Measurements from ENCODE around the gene COL11A1. TPM values are rescaled to one million over a fixed set of nuclear protein-coding genes. Genes with fewer than 3 reads are reported as not detected.
"Not testable (repeated sequence)": the region's sequence is repeated elsewhere in the genome, so short reads cannot be mapped to it uniquely, and the experiment has no call there.

COL11A1 gene
- not detected for total RNA-seq

DNA sequence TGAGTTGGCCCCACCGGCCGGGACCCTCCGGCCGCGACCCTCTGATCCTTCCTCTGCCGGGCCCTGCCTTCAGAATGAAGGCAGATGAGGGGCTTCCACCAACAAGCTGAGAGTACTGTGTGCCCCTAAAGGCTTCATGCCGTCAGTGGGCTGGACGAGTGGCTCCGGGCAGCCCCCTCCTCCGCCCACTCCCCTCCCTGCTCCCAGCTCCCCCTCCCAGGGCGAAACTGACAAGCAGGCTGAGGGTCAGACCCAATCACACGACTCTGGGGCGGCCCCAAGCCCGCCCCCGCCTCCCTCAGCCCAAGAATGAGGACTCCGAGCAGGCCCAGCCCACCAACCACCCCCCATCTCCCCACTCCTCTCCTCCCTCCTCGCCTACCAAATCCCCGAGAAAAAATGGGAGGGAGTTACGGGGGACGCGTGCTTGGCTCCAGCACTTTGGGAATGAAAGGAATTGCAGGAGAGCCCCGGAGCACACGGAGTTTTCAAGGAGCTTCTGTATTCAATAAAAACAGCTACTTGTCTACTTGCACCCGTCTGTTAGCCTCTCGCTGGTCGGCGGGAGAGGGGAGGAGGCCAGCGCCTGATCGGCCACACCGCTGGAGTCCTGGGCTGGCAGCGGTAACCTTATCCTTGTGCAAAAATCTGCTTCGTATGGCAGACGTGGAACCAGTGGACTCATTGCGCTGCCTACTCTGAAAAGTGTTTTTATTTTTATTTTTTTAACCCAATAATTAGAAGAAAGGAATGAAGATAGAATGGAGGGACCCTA is at the start of gene COL11A1:
Gene COL11A1, minus strand, starts transcription at position 147 of the 775 bp plus-strand sequence. CDS start 344 bp downstream, outside the sequence.
- POLR2A ChIA-PET = no interaction called here
- CTCF ChIA-PET = interaction anchor here (1.3 kb wide), 1 partner anchor 8 kb away, joined by 4 read pairs; no protein-coding TSS in a partner anchor

DNA sequence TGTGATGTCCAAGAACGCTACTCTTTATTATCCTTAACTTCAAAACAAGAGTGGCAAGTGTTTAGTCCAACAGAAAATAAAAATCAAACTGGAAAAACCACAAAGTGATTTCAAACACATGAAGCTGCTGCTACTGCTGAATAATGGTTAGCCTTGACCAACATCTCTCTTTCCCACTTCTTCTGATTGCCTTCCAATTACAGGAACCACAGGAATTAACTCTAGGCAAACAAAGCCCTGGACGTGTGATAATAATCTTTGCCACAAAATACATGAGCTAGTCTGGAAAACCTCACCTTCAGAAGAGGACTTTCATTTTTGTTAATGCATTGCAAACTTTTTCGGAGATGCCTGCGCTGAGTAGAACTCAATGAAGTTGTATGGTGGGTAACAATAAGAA is 48.6 kb upstream of the COL11A1 start:
- ChIA-PET CTCF (no interaction called here), POLR2A (no interaction called here)

GRCh38 chr1:103146166-103146565 is 37.8 kb upstream of the COL11A1 start:
- ChIA-PET POLR2A (no interaction called here), CTCF (no interaction called here)

DNA sequence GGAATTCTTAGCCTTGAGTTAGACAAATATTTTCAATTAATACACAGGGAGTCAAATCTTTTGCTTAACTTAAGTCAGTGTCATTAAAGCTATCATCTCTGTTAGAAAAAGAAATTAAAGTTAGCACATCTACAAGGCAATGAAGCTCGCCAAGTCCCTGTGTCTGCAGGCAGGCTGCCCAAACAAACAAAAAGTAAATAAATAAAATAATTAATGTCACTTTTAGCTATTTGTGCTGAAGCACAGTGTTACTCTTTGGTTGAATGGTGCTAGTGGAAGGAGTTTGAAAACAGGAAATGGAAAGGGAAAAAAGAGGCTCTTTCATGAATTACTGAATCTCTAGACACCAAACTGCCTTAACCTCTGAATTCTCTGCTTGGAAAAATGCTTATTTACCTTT is 37.1 kb upstream of the COL11A1 start:
- ChIA-PET POLR2A (no interaction called here), CTCF (no interaction called here)

DNA sequence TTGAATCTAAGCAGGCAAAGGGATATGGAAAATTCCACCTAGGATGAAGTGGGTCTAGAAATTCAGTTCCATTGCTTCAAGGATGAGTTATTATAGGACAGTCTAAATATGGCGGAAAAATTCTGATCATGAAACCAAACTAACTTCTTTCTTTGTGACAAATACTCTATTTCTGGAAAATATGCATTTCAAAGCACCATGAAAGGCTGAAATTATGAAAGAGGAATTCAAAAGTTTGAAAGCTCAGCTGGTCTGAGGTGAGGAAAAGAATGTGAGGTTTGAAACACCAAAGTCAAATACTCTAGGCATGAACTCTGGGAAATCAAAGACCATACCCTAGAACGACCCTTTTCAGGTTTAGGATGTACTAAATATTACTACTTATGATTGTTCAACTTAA is 36.4 kb upstream of the COL11A1 start:
- CTCF ChIA-PET = no interaction called here

DNA sequence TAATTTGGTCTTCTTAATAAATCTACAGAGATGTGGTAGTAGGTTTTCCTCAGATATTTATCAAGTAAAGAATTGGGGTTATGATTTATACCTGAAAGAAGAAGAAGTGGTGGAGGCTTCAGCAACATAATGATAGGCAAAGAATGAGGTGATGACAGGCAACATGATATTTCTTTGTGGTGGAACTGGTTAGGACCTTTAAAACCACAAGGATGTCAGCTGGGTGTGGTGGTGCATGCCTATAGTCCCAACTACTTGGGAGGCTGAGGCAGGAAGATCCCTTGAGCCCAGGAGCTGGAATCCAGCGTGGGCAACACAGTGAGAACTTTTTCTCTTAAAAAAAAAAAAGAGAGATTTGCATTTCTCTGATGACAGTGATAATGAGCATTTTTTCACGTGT is 34.1 kb upstream of the COL11A1 start:
- POLR2A ChIA-PET = no interaction called here

More for the DNA sequence above, 36.4 kb upstream of the COL11A1 start:
- POLR2A ChIA-PET = no interaction called here

GRCh38 chr1:103129796-103130195 is 21.5 kb upstream of the COL11A1 start:
- CTCF ChIA-PET = no interaction called here
- POLR2A ChIA-PET = no interaction called here

More for the DNA sequence above, 34.1 kb upstream of the COL11A1 start:
- CTCF ChIA-PET = no interaction called here

DNA sequence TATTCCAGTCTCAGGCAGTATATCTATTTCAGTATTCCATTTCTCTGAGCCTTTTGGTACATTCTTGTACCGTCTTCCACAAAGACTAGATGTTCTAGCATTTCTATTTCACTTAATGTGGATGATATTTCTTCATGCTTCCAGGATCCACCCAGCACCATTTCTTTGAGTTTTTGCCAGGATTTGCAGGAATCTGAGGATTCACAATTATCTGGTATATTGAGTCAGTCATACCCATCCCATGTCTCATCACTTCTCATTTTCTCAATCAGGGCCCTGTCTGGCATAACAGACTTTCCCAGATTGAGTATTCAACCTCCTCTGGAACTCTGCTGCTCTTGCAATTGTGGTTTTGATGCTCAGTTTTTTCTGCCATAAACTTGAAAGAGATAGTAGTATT is 20.9 kb upstream of the COL11A1 start:
- CTCF ChIA-PET = no interaction called here
- POLR2A ChIA-PET = no interaction called here

- POLR2A ChIA-PET, CTCF ChIA-PET: not testable (repeated sequence)
Observed at GRCh38 chr1:103128256-103128655, 19.9 kb upstream of the COL11A1 start.

- CTCF ChIA-PET = no interaction called here
- POLR2A ChIA-PET = no interaction called here
Observed at GRCh38 chr1:103125219-103125618, 16.9 kb upstream of the COL11A1 start.

DNA sequence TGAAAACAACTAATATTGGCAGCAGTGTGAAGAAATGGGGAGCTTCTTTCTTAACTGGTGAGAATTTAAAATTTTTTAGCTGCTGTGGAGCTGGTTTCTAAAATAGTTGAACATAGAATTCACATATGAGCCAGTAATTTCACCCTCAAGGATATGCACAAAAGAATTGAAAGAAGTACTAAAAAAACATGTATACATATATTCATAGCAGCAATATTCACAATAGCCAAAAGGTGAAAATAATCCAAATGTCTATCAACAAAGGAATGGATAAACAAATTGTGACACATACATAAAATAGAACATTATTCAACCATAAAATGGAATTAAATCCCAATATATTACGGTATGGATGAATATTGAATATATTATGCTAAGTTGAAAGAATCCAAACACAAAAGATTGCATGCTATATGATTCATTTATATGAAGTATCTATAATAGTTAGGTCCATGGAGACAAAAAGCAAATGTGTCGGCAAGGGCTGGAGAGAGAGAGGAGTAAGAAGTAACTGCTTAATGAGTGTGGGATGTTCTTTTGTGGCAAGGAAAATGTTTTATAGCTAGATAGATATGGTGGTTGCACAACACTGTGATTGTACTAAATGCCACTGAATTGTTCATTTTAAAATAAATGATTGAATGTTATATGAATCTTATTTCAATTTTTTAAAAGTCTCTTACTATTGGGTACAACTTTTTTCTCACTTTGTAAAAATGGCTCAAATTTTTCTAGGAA is 14.8 kb upstream of the COL11A1 start:
- CTCF ChIA-PET = no interaction called here
- POLR2A ChIA-PET = no interaction called here

- POLR2A ChIA-PET = no interaction called here
- CTCF ChIA-PET = no interaction called here
Observed at GRCh38 chr1:103120981-103121380, 12.7 kb upstream of the COL11A1 start.

DNA sequence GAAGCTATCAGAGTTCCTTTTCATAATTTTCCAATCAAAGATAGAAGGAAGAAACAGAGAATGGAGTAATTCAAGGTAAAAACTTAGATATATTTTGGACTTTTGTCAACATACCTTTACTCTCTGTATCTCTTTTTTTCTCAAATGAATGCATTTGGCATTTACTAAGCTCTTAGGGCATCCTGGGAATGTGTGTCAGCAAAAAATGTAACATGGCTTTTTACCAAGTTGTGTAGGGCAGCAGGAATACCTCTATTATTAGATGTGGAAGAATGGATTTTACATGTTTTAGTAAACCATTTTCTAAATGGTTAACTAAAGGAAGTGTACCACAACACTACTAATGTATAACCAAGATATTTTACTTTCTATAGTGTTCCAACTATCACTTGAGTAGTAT is 4.2 kb upstream of the COL11A1 start:
- CTCF ChIA-PET = no interaction called here

DNA sequence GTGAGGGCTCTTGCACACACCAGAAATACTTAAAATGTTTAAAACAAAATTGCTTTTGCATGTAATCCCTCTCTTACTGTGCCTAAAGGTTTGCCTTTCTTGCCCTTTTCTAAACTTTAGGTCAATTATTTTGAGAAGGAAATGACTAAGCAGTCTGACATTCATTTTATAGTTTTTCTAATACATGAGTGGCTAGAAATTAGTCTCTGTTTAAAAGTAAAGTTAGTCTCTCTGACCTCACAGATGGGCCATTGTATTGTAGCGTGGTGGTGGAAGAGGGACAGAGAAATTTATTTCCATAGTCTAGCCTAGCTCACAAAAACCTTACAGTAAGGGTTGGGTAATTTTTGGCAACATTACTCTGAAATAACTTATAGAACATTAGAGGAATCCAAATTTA is 3.6 kb upstream of the COL11A1 start:
- POLR2A ChIA-PET = no interaction called here
- CTCF ChIA-PET = no interaction called here

More for the DNA sequence above, 4.2 kb upstream of the COL11A1 start:
- POLR2A ChIA-PET = no interaction called here

- CTCF ChIA-PET = no interaction called here
- POLR2A ChIA-PET = no interaction called here
Observed at GRCh38 chr1:103110701-103111100, 2.4 kb upstream of the COL11A1 start.

DNA sequence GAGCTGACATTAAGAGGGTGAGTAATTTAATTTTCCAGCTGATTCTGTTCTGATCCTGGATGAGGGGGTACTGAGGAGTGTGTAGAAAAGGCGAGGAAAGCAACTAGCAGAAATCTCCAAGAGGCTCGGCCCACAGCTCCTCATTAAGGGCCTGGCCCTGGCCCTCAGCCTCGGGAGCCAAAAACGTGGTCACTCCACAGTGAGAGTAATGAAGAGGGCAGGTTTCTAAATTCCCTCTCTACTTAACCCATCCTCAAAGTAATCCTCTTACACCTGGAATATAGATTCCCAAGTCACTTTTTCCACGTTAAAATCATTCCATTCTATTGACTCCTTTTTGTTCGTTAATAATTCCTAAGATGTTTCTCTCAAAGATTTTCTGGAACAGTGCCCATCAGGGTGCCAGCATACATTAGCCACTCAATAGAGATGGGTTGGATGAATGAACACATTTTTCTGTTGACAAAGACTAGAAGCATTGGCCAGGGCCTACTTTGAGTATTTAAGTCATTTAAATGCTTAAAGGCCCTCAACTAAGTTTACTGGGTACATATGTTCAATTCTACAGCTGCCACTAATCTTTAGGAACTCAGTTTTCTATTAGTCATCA is 1.1 kb upstream of the COL11A1 start:
- POLR2A ChIA-PET = no interaction called here

GRCh38 chr1:103107741-103108375 is 464 bp downstream of the COL11A1 start:
- ChIA-PET CTCF (interaction anchor here (1.3 kb wide), 1 partner anchor 8 kb away, joined by 4 read pairs; no protein-coding TSS in a partner anchor), POLR2A (no interaction called here)

More for the DNA sequence above, 1.1 kb upstream of the COL11A1 start:
- CTCF ChIA-PET = interaction anchor here (1.3 kb wide), 1 partner anchor 9 kb away, joined by 4 read pairs; no protein-coding TSS in a partner anchor

DNA sequence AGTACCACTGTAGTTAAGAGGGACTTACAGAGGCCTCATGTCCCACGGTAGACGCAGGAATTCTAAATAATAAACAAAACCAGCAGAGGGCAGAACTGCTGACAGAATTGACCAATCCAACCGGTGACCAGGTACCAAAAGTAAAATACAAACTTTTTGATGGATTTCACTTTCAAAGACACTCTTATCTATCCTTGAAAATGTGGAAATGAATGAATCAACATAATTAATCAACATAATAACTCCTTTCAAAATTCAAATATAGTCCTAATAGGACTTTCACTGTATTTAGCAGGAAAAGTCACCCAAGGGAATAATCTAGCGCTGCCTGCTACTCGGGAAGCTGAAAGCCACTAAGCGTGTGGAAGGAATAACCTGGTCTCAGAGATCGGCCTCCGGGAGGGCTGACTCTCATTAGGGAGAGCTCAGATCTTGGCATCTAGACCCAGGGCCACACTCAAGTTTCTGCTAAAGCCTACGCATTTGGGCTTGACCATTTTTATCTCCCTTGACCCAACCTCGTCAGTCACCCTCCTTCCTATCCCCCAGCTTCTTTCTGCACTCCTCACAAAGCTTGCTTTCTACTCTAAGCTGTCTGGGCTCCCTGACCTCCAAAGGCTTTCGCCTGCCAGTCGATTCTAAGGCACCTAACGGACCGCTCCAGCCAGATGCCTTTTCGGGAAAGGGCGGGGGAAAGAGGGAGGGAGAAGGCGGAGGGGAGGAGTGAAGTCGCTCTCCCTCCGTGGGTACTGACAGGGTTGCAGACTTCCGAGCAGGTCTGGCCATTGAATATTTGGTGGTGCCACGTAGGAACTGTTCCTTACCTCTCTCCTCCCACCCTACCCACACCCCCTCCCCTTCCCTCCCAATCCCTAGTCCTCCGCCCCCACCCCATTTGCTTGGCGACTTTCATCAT is 1.6 kb downstream of the COL11A1 start:
- CTCF ChIA-PET = no interaction called here
- POLR2A ChIA-PET = no interaction called here

- ChIA-PET POLR2A (no interaction called here), CTCF (no interaction called here)
Observed at GRCh38 chr1:103101399-103101798, 6.9 kb downstream of the COL11A1 start.

DNA sequence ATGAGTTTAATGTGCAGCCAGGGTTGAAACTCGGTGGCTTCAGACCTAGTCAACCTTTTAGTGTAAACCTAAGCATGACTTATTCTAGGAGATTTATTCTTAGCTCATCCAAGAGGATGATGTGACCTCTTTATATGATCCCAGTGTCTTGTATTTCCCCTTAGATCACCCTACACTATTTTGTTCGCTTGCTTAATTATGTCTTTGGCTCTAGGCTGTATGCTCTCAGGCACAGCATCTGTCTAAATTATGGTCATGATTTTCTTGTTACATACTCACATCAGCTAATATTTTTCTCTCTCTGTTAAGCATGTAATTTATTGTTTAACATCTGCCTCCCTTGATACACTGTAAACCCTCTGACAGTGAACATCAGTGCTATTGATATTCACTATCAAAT is 19.1 kb downstream of the COL11A1 start:
- POLR2A ChIA-PET = no interaction called here
- CTCF ChIA-PET = no interaction called here
